Natural killer cell (primary cell): ENCODE measurements around the gene CDH12. TPM values are rescaled to one million over a fixed set of nuclear protein-coding genes. Genes with fewer than 3 reads are reported as not detected.

Experiments
- ATAC-seq, 3 donors: fragments of 150-1000 bp in 2 of 3; fragments of 200-7000 bp in 1 of 3; cut with Tn5 transposase; 1 replicate in 1 of 3; 2 replicates in 2 of 3; pipeline ENCODE4 v1.10.0; 2021; ENCODE audit warnings: mild to moderate bottlenecking in 2 of 3, moderate library complexity in 2 of 3
- DNase-seq, 2 donors: peaks; one replicate each; pipeline versions ENCODE4 v3.0.0 to v3.0.0-alpha.2; 2013 to 2021; ENCODE audit warnings: mixed read lengths in 1 of 2
- H3K27ac ChIP-seq: one replicate; pipeline ENCODE4 v1.5.1; 2013; ENCODE audit warnings: mild to moderate bottlenecking, low read length
- H3K27me3 ChIP-seq: one replicate; pipeline ENCODE4 v1.6.1; 2013; ENCODE audit warnings: low read length; ENCODE audit not compliant: control insufficient read depth, insufficient read depth
- H3K36me3 ChIP-seq: one replicate; pipeline ENCODE4 v1.6.1; 2013; ENCODE audit warnings: low read length; ENCODE audit not compliant: control insufficient read depth, insufficient read depth
- H3K4me1 ChIP-seq: one replicate; pipeline ENCODE4 v1.6.1; 2013; ENCODE audit warnings: low read length; ENCODE audit not compliant: control insufficient read depth, insufficient read depth
- H3K4me3 ChIP-seq: one replicate; pipeline ENCODE4 v1.5.1; 2013; ENCODE audit warnings: low read length
- H3K9me3 ChIP-seq: one replicate; pipeline ENCODE4 v1.6.1; 2013; ENCODE audit warnings: low read length; ENCODE audit not compliant: control insufficient read depth, insufficient read depth
- H3K27ac Mint-ChIP-seq, 2 donors: one replicate each; pipeline ENCODE4 v1.8.0; 2022; ENCODE audit warnings: mild to moderate bottlenecking in 2 of 2, mixed read lengths in 2 of 2, moderate library complexity in 1 of 2
- H3K27me3 Mint-ChIP-seq, 2 donors: one replicate each; pipeline ENCODE4 v1.8.0; 2022; ENCODE audit warnings: low read depth in 2 of 2, mixed read lengths in 2 of 2
- H3K36me3 Mint-ChIP-seq: one replicate; pipeline ENCODE4 v1.8.0; 2022; ENCODE audit warnings: mixed read lengths
- H3K4me1 Mint-ChIP-seq, 2 donors: one replicate each; pipeline ENCODE4 v1.8.0; 2022; ENCODE audit warnings: mixed read lengths in 2 of 2
- H3K4me3 Mint-ChIP-seq: one replicate; pipeline ENCODE4 v1.8.0; 2022; ENCODE audit warnings: mild to moderate bottlenecking, moderate library complexity, mixed read lengths
- H3K9me3 Mint-ChIP-seq, 2 donors: one replicate each; pipeline ENCODE4 v1.8.0; 2022; ENCODE audit warnings: mixed read lengths in 2 of 2
- WGBS: methylation state at CpG from one replicate; pipeline ENCODE4 v1.1.7; 2013; ENCODE audit warnings: missing lambda C conversion rate; ENCODE audit not compliant: insufficient coverage; 5-methylcytosine and 5-hydroxymethylcytosine counted together
- intact Hi-C: fragments of 100-400 bp; cut with micrococcal nuclease; formaldehyde crosslinking; loops from one replicate; pipeline ENCODE4 v1.14.2; 2022
- total RNA-seq, 4 donors: library from RNA; stranded (reverse); fragments of 120-200 nt in 1 of 4; gene quantifications; one replicate each; pipeline versions ENCODE4 v1.2.3 to v1.2.4, GENCODE V29; 2013 to 2022
- TF ChIP-seq, protein P1 (sequence below): fragments of 200-600 bp; IDR thresholded peaks from one replicate; pipeline ENCODE4 v1.8.0; 2022; ENCODE audit warnings: antibody characterized with exemption

The CDH12 gene
- total RNA-seq, 3 donors from 2014 or later (not counting 1 experiment from before 2014, with no cell fraction given), result not detected

DNA sequence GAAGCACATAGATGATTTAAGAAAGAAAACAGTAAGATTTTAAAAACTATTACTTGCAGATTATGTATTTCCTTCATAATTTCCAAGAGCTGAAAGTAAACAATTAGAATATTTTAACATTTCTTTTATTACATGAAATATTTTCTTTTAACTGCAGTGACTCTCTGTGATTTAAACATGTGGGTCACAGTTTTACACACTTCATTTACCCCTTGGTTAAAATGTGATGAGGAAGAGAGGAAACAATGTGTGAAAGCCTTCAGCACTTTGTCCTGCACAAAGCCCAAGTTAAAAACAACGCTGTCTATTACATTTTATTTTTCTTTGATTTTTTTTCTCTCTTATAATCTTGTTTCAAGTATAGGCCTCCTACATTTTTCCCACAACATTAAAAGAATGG, 801.3 kb downstream of the CDH12 start:
- DNase-seq (no peak), ATAC-seq (no peak)
- no peaks in the 10 kb centered on the region for H3K27me3 ChIP-seq
- H3K9me3 Mint-ChIP-seq, result peaks cover 11 to 18% of the 10 kb centered on the region in 2 donors
- H3K36me3 Mint-ChIP-seq, result peaks cover 7% of the 10 kb centered on the region
- no peaks in the 10 kb centered on the region for H3K4me1 Mint-ChIP-seq
- no peaks in the 10 kb centered on the region for H3K36me3 ChIP-seq
- no CpG with 5 or more reads among the region's 1 CpG for WGBS
- no peaks in the 10 kb centered on the region for H3K4me1 ChIP-seq
- H3K4me3 Mint-ChIP-seq, result no peak overlapping the region
- intact Hi-C loops, result no loop called here
- H3K9me3 ChIP-seq, result no peaks in the 10 kb centered on the region
- no peak overlapping the region for H3K27ac Mint-ChIP-seq
- no peak overlapping the region for H3K27ac ChIP-seq
- H3K27me3 Mint-ChIP-seq, result no peaks in the 10 kb centered on the region
- no peak overlapping the region for H3K4me3 ChIP-seq
- TF ChIP-seq, protein P1, sequence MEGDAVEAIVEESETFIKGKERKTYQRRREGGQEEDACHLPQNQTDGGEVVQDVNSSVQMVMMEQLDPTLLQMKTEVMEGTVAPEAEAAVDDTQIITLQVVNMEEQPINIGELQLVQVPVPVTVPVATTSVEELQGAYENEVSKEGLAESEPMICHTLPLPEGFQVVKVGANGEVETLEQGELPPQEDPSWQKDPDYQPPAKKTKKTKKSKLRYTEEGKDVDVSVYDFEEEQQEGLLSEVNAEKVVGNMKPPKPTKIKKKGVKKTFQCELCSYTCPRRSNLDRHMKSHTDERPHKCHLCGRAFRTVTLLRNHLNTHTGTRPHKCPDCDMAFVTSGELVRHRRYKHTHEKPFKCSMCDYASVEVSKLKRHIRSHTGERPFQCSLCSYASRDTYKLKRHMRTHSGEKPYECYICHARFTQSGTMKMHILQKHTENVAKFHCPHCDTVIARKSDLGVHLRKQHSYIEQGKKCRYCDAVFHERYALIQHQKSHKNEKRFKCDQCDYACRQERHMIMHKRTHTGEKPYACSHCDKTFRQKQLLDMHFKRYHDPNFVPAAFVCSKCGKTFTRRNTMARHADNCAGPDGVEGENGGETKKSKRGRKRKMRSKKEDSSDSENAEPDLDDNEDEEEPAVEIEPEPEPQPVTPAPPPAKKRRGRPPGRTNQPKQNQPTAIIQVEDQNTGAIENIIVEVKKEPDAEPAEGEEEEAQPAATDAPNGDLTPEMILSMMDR, result no peak

DNA sequence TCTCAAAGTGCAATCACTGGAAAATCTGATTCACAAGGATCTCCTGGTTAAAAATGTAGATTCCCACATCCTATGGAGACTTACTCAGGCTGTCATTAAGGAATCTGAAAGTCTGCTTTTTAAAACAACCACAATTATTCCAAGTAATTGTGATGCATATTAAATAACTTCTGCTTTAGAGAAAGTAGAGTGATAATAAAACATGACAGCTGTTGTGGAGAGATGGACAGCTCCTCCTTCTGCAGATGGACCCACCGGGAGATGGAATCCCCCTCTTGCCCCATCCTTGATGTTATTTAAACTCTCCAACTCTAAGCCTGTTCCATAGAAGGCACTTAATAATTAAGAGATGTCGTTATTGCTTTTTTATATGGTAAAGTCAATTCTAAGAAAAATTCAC, 802.2 kb downstream of the CDH12 start:
- Histone ChIP-seq H3K4me1 (no peaks in the 10 kb centered on the region), H3K4me3 (no peak overlapping the region), H3K9me3 (no peaks in the 10 kb centered on the region), H3K27ac (no peak overlapping the region), H3K36me3 (no peaks in the 10 kb centered on the region), H3K27me3 (no peaks in the 10 kb centered on the region)
- Mint-ChIP-seq H3K9me3 (peaks cover 11 to 18% of the 10 kb centered on the region in 2 donors), H3K27ac (no peak overlapping the region), H3K36me3 (peaks cover 7% of the 10 kb centered on the region), H3K4me3 (no peak overlapping the region), H3K27me3 (no peaks in the 10 kb centered on the region), H3K4me1 (no peaks in the 10 kb centered on the region)
- TF ChIP-seq, protein P1, result no peak
- intact Hi-C loops, result no loop called here
- ATAC-seq (no peak), DNase-seq (no peak)
- WGBS, result 100% methylated on average over 1 of the region's 2 CpGs

DNA sequence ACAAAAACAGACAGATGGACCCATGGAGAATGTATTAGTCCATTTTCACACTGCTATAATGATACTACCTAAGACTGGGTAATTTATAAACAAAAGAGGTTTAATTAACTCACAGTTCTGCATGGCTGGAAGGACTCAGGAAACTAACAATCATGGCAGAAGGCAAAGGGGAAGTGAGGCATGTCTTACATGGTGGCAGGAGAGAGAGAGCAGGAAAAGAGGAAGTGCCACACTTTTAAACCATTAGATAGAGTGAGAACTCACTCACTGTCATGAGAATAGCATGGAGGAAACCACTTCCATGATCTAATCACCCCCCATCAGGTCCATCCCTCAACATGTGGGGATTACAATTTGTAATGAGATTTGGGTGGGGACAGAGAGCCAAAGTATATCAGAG, 808.9 kb downstream of the CDH12 start:
- Mint-ChIP-seq H3K36me3 (peaks cover 22% of the 10 kb centered on the region), H3K9me3 (peaks cover 14 to 41% of the 10 kb centered on the region in 2 donors), H3K27me3 (no peaks in the 10 kb centered on the region), H3K4me1 (no peaks in the 10 kb centered on the region), H3K4me3 (no peak overlapping the region), H3K27ac (no peak overlapping the region)
- TF ChIP-seq, protein P1, result no peak
- H3K36me3 ChIP-seq, result no peaks in the 10 kb centered on the region
- H3K9me3 ChIP-seq, result peaks cover 4% of the 10 kb centered on the region
- intact Hi-C loops, result no loop called here
- H3K4me3 ChIP-seq, result no peak overlapping the region
- H3K27me3 ChIP-seq, result no peaks in the 10 kb centered on the region
- ATAC-seq (no peak), DNase-seq (no peak)
- no peak overlapping the region for H3K27ac ChIP-seq
- no peaks in the 10 kb centered on the region for H3K4me1 ChIP-seq

DNA sequence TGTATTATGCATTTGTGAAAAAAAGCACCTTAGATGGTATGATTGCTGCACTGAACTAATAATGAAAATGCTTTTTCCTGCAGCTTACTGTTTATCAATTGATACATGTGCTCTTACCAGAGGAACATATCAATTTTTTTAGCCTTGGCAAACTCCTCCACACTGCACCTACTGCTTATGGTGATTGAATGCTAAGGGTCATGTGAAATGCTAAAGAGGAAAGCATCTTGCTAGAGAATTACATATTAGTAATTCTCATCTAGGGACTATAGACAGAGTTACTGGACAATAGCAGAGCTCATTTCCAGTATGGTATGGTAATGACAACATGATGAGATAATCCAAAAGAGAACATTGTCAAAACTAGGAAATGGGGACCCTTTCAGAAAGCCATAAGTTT, 817.1 kb downstream of the CDH12 start:
- peaks cover 9 to 19% of the 10 kb centered on the region in 2 donors for H3K9me3 Mint-ChIP-seq
- ATAC-seq, result no peak
- TF ChIP-seq, protein P1, result no peak
- intact Hi-C loops, result no loop called here
- Histone ChIP-seq H3K4me3 (no peak overlapping the region), H3K27ac (no peak overlapping the region), H3K27me3 (no peaks in the 10 kb centered on the region), H3K9me3 (peaks cover 22% of the 10 kb centered on the region), H3K36me3 (no peaks in the 10 kb centered on the region), H3K4me1 (no peaks in the 10 kb centered on the region)
- no peaks in the 10 kb centered on the region for H3K27me3 Mint-ChIP-seq
- no peak for DNase-seq
- no peak overlapping the region for H3K27ac Mint-ChIP-seq
- H3K4me1 Mint-ChIP-seq, result no peaks in the 10 kb centered on the region
- H3K4me3 Mint-ChIP-seq, result no peak overlapping the region
- peaks cover under 1% of the 10 kb centered on the region for H3K36me3 Mint-ChIP-seq
